Esophagus mucosa (tissue), 1 donor: Measurements from ENCODE around the gene CIBAR2. TPM values are rescaled to one million over a fixed set of nuclear protein-coding genes. Genes with fewer than 3 reads are reported as not detected.
"Not testable (repeated sequence)": the region's sequence is repeated elsewhere in the genome, so short reads cannot be mapped to it uniquely, and the experiment has no call there.

Experiments used
- ATAC-seq: fragments of 200-7000 bp; cut with Tn5 transposase; one replicate; pipeline ENCODE4 v1.9.1; 2020
- total RNA-seq: library from RNA; stranded (reverse); gene quantifications from one replicate; pipeline ENCODE4 v1.2.4, GENCODE V29; 2023
- donor health status: DM: yes; HTN: yes; CAD: no.

The CIBAR2 gene
- total RNA-seq, 1 donor from 2014 or later, result not detected

DNA sequence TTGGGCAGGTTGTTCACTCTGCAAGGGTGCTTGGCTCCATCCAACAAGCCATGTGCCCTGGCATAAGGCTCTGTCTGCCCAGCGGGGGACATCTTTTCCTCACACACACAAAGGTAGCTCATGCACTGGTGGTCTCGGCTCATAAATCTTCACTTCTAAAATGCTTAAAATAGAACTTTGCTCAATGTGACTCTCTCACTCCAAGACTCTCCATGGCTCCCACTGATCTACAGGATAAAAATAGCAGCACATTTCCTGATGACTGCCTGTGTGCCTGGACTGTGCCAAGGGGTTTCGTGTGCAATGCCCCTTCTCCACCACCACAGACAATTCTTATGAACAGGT lies 15.1 kb upstream of the CIBAR2 start:
- no peak for ATAC-seq

DNA sequence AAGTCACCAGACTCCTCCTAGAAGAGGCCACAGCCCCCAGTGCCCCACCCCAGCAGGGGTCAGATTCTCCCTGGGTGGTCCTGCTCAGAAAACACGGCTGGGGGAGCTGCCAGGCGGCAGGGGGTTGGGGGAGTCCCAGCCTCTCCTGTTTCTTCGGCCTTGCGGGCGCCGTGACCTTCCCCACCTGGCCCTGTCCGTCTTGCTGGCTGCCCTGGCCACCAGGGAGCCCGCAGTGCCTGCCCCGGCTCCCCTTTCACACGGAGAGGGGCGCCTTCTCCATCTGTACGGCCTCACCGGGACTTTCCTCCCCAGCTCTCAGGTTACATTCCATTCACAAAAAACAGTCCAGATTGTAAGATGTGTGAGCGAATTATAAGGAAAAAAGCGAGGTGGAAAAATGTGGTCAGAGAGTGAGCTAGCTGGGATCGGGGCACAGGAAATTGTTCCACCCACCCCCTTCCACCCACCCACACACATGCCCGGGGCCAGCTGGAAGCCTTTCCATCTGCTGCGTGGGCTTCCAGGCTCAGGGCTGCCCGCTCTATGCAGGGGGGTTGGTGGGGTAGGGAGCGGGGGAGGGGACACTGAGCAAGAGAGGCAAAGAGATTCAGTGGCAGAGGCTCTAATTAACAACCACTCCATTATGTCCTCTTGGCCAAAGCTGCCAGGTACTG lies 14.6 kb upstream of the CIBAR2 start:
- ATAC-seq, result no peak

DNA sequence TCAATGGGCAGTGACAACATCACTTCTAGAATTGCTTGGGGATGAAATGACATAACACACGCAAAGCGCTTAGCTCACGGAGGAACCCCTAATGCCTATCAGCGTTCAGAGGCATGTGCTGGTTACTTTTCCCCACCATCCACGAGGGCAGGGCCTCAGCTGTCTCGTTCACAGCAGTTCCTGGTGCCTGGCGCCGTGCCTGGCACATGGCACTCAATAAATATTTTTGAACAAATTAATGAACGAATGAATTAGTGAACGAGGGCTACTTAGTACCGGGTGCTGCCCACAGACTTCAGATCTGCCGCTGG lies 14.1 kb upstream of the CIBAR2 start:
- no peak for ATAC-seq

DNA sequence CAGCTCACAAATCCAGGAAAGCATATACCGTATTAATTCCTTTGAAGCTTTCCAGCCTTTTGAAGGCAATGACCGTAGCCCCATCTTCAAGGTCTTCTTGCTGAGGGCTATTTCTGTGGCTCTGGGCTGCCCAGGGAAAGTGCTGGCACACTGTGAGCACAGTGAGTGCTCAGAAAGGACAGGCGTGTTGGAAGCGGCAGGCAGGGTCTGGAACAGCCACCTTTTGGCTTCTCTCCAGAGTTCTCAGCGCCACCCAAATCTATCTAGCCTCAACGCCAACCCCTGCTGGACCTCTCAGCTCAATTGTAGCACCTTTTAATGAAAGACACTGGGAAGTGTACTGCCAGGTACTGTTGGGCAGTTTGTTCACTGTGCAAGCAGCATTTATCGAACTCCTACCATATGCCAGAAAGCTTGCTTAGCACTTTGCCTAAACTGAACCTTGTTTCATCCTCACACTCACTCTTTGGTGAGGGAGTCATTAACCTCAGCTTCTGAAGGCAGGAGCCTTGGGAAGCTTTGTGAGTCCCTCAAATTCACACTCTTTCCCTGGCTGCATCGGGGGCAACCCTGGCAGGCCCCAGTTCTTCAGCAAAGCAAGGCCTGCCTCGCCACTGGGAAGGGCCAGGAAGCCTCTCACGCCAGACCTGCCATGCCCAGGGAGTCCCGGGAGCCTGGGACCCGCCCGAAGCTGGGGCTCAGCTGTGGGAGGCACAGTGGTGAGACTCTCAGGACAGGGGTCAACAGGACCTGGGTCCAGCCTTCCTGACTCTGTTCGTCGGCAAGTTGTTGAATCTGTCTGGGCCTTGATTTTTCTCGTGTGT lies 13.5 kb upstream of the CIBAR2 start:
- ATAC-seq, result no peak

DNA sequence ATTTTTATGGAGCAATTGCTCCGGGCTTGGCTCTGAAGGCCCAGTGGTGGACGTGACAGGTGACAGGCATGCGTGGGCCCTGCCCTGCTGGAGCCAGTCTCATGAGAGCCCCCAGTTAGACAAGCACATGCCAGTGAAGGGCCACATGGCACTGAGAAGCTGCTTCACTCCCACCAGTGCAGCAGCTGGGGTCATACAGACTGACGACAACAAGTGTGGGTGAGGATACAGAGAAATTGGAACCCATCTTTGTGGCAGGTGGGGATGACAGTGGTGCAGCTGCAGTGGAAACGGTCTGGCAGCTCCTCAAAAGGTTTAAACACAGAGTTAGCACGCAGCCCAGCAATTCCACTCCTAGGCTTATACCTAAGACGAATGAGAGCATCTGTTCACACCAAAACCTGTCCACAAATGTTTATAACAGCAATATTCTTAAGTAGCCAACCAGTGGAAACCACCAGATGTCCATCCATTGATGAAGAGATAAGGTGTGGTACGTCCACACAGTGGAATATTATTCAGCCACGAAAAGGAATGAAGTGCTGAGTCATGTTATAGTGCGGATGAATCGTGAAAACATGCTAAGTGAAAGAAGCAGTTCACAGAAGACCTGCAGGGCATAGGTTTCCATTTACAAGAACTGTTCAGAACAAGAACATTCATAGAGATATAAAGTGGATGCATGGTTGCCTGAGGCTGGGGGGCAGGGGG lies 12.5 kb upstream of the CIBAR2 start:
- no peak for ATAC-seq

DNA sequence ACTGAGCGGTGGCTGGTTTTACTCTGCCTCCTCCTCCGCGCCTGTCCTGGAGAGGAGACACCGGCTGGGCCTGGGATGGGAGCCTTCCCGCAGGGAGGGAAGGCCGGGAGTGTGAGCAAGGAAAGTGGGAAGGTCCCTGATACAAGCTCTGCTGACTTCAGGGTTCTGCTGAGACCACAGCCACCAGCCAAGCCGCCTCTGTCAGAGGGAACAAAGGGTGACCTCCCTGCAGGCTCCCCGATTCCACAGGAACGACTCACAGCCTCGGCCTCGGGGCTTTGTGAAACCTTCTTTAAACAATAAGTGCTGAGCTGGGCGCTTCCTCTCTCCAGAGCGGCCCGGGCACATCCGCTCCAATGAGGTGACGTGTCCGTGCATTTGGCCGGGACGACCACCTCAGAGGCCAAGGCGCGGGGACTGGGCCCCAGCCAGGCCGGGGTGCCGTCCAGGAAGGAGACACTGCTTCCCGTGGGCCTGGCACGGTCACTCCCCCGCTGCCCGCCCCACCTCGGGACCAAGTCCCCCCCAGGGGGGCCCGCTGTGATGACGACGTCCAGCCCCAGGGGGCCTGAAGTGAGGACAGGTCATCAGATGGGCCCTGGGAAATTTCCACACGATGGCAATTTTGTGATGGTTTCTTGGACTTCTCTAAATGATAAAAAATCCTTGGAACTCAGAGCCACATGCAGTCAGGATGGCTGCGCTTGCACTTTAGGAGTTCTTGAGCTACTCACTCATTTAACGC lies 11.8 kb upstream of the CIBAR2 start:
- peak; percentile 67 for ATAC-seq

DNA sequence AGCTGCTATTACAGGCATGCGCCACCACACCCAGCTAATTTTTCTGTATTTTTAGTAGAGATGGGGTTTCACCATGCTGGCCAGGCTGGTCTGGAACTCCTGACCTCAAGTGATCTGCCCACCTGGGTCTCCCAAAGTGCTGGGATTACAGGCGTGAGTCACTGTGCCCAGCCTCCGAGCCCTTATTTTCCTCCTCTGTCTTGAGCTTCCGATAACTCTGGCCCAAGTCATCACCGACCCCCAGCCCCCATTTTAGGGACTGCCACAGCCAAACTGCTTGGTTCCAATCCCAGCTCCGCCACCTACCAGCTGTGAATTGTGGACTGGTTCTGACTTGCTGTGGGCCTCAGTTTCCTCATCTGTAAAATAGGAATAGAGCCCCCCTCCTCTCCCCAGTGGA lies 11.2 kb upstream of the CIBAR2 start:
- not testable (repeated sequence) for ATAC-seq

DNA sequence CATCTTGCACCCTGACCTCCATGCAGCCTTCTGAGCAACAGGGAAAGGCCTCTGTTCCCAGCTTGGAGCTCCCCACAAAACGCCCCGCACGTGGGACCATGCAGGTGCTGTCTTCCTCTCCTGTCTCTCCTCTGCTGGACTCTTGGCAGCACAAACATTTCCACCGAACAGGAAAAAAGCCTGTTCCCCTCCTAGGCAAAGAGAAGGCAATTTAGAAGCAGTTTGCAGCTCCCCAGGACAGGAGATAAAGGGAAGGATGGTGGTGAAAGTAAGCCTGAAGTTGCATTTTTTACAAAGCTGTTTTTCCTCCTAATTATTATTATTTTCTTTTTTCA lies 7.7 kb upstream of the CIBAR2 start:
- no peak for ATAC-seq

DNA sequence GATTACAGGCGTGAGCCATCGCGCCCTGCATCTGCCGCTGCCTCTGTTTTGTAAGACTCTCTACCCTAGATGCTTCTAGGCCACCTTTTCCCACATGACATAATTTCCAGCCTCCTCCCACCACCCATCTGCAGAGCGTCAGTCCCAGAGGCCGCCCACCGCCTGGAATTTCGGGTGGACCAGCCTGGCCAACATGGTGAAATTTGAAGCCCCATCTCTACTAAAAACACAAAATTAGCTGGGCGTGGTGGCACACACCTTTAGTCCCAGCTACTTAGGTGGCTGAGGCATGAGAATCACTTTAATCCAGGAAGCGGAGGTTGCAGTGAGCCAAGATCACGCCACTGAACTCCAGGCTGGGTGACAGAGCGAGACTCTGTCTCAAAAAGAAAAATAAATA lies 5.1 kb upstream of the CIBAR2 start:
- ATAC-seq, result no peak

DNA sequence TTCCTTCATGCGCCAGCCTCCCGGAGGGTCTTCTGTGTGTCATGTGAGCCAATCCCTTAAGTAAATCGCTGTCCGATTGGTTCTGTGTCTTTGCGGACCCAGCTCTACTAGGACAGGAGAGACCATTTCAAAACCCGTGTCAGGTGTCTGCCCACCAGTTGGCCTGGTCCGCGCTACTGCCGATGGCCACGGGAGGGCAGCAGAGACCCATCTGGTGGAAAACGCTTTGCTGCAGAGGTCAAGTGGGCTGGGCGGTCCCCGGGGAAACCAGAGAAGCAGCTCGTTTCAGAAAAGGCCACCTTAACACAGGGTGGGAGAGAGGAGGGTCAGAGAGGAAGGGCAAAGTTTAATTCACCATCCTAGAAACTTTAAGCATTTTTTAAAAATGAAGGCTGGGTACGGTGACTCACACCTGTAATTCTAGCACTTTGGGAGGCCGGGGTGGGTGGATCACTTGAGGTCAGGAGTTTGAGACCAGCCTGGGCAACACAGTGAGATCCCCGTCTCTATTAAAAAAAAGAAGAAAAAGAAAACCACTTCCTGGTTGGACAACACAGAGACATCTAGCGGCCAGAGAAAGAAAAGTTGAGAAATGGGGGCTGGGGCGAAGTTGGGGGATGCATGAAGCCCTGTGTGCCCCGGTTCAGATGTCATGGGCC lies 2.8 kb upstream of the CIBAR2 start:
- ATAC-seq, result peak; percentile 74

DNA sequence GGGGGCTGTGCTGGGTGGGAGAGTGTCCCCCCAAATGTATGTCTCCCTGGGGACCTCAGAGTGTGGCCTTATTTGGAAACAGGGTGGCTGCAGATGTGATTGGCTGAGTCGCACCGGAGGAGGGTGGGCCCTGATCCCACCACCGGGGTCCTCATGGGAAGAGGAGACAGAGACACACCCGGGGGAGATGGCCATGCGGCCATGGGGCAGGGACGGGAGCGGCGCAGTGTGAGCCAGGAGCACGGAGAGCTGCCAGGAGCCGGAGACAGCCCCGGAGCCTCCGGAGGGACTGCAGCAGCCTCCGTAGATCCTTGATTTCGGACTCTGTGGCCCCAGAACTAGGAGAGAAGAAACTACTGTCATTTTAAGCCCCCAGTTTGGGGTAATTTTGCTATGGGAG lies 1.6 kb upstream of the CIBAR2 start:
- peak; percentile 6 for ATAC-seq

DNA sequence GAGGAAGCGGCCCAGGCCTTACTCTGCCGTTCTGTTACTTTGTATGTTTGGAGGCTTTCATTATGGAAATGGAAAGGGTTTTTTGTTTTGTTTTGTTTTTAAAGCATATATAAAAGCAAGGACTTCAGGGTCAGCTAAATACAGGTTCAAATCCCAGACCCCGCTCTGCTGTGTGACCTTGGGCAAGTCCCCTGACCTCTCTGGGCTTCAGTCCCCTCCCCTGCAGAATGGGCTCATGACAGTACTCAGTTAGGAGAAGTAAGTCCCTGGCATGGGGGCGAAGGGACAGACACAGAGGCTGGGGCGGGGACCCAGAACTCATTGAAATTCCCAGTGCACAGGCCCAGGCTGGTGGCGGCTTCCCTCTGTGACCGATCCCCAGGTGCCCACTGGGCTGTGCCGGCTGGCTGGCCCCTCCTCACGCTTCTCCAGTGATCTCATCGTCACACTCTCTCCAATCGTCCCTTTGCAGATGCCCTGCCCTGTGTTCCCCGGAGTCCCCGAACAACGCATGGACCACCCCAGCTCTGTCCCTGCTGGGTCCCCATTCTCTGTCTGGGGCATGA lies 979 bp upstream of the CIBAR2 start:
- no peak for ATAC-seq

DNA sequence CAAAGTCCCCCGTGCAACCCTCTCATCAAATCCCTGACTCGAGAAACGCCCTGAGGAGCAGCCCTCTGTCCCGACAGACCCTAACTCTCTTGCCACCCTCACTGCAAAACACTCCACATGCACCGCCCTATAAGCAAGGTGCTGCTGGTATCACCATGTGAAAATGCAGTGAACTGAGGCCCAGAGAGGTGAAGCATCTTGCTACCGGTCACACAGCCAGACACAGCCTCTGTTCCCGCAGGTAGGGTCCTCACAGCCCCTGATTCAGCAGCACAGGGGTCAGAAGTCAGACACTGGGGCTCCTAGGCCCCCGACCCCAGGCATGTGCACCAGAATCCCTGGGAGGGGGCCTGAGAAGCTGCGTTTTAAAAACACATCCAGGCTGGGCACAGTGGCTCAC lies 1.1 kb downstream of the CIBAR2 start:
- no peak for ATAC-seq

DNA sequence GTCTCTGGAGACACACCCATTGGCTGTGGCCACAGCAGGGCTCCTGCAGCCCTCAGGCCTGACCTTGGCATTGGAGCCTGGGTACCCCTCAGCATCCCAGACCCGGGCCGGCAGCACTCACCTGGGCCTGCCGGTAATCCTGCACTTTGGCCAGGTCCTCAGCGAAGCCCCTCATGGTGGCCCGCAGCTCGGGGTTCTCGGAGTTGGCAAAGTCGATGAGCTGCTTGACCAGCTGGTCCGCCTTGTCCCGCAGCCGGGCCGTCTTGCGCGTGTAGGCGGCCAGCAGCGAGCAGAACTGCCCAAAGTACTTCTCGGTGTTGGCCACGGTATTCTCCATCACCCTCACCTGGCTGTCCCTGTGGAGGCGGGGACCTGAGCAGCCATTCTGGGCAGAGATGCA lies 2.2 kb downstream of the CIBAR2 start:
- ATAC-seq, result no peak

DNA sequence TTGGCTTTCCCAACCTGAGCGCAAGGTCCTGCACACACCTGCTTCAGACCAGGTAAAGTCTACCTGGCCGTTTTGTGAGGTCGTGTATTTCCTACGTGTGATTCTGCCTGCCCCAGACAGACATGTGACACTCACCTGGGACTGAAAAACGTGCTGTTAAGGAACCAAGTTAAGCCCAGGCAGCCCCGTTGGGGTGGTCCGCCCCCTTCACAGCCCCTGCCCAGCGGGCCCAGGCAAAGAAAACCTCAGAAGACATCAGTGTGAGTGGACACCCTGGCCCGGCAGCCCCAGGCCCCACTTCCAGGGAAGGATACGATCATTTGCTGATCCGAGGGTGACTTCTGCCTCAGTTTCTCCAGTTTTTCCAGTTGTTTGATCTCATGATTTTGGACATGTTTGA lies 4.7 kb downstream of the CIBAR2 start:
- no peak for ATAC-seq

DNA sequence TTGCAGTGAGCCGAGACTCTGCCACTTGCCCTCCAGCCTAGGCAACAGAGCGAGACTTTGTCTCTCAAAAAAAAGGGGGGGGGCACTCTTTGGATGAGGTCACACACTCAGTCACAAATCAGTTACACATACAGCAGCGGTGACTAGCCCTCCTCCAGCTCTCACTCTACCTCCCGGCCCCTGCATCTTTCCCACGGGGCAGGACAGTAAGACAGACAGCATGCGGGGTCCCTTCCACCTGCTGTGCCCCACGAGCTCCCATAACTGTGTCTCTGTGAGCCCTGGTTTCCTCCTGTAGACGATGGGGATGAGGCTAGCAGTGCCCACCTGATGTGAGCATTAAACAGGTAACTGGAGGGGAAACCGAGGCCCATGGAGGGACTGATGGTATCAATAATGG lies 5.2 kb downstream of the CIBAR2 start:
- ATAC-seq, result no peak

DNA sequence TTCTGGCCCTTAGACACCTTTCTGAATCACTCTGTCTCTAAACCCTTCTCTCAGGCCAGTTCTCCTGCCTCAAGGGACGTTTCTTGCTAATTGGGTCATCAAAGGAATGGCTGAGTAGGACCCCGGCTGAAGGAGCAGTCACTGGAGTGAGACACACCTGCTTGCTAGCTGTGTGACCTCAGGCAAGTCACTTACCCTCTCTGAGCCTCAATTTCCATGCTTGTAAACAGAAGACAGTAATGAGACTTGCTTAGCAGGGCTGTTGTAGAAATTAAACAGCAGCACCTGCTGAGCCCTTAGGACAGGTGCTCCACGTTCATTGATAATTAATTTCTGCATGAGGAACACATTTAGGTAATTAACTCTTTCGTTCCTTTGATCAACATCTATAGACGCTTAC lies 6.8 kb downstream of the CIBAR2 start:
- no peak for ATAC-seq

DNA sequence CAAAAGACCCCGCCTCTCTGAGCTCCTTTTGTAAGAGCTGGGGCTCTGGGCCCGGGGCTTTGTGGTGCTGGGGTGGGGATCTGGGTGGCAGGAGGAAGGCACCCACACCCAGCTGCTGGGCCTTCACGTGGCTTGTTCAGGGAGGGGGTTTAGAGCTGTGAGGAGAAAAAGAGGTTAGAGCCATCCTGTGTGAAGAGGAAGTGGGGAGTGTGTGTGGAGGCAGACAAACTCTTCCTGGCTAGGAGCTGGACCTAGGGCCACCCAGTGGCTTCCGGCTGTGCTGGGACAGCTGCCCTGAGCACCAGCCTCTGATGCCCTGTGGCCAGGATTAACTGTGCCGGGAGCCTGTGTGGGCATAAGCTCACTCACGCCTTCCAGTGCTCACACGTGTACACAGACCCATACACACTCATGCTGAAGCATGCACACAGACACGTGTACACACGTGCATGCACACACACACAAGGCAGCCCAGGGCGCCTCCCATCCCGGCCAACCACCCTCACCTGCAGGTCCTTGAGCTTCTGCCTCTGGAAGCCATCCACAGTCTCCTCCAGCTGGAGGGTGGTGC lies 7.4 kb downstream of the CIBAR2 start:
- peak; percentile 81 for ATAC-seq

DNA sequence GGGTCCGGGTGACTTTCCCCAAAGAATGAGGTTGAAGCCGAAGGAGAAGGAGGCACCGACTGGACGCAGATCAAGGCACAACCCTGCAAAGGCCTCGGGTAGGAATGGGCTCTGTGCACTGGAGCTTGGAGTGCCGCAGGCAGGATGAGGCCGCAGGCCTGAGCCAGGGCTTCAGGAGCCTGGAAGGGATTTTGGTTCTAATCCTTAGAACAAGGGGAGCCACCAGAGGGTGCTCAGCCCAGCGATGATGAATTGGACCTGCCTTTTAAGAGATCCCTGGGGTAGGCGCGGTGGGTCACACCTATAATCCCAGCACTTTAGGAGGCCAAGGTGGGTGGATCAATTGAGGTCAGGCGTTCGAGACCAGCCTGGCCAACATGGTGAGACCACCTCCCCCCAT lies 8.1 kb downstream of the CIBAR2 start:
- ATAC-seq, result no peak

DNA sequence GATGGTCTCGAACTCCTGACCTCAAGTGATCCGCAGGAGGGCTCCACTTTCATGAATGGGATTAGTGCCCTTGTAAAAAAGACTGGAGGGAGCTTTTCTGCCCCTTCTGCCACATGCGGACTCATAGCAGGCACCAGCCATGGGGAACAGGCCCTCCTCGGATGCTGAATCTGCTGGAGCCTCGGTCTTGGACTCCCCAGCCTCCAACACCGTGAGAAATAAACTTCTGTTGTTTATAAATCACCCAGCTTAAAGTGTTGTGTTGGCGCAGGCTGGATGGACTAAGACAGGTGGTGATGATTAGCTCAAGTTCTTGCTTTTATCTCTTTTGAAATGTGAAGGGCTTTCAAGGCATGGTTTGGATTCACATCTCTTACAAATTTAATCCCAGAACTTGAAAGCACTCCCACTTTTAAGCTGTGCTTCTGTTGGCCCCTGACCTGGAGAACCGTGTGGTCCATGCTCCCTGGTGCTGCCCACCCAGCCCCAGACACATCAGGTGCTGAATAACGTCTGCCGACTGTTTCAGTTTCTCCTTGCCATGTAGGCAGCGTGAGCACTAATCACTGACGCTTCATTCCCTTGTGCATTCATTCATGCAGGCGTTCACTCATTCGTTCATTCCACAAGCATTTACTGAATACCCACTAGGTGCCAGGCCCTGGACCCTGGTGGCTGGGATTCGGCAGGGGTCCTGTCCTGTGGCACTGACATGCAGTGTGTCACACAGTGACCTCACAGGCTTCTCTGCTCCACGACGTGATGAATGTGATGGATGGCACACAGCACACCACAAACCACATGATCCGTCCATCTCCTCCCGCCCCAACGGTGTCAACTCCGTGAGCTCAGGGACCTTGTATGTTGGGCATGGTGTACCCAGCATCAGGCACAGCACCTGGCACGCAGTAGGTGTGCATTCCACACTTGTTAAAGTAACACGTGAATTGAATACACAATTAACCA lies 8.9 kb downstream of the CIBAR2 start:
- ATAC-seq, result no peak
